HepG2 (cell line): ENCODE data around the gene FKBP1B. TPM values are rescaled to one million over a fixed set of nuclear protein-coding genes. Genes with fewer than 3 reads are reported as not detected.

Experiments used
- AGO1 ChIP-seq: fragments of 200-400 bp; formaldehyde crosslinking; IDR thresholded peaks from 2 replicates; pipeline ENCODE4 v1.6.1; 2017; ENCODE audit warnings: mild to moderate bottlenecking, low read depth, low read length, moderate library complexity; ENCODE audit not compliant: poor library complexity, severe bottlenecking
- AGO2 ChIP-seq: fragments of 200-400 bp; formaldehyde crosslinking; optimal IDR thresholded peaks from 2 replicates; pipeline ENCODE3; 2017; ENCODE audit warnings: mild to moderate bottlenecking, low read depth, low read length, moderate library complexity
- DMAP1 ChIP-seq: IDR thresholded peaks from 2 replicates; pipeline ENCODE4 v1.6.1; 2016
- ELF3 ChIP-seq: IDR thresholded peaks from 2 replicates; pipeline ENCODE4 v1.6.1; 2016; ENCODE audit warnings: missing genetic modification reagents, missing compliant biosample characterization
- GABPA ChIP-seq, 2 experiments: IDR thresholded peaks; 2 replicates each; pipeline ENCODE4 v1.6.1; 2011 to 2016; ENCODE audit warnings: low read depth in 2 of 2, low read length in 1 of 2, missing biosample characterization in 1 of 2, missing genetic modification characterization in 1 of 2
- HNRNPK ChIP-seq: fragments of 200-400 bp; formaldehyde crosslinking; IDR thresholded peaks from 2 replicates; pipeline ENCODE4 v1.6.1; 2018; ENCODE audit warnings: low read length, low read depth, moderate library complexity, mild to moderate bottlenecking; ENCODE audit not compliant: poor library complexity, severe bottlenecking
- RBM39 ChIP-seq: fragments of 200-400 bp; formaldehyde crosslinking; IDR thresholded peaks from one replicate; pipeline ENCODE4 v1.6.1; 2018; ENCODE audit warnings: antibody characterized with exemption, mild to moderate bottlenecking, low read depth, low read length; ENCODE audit not compliant: poor library complexity, severe bottlenecking
- SAP130 ChIP-seq: IDR thresholded peaks from 2 replicates; pipeline ENCODE4 v1.6.1; 2016; ENCODE audit warnings: low read depth
- SOX6 ChIP-seq, 2 experiments: fragments of 450-650 bp in 1 of 2; sonication (generic) in 1 of 2; formaldehyde crosslinking in 1 of 2; IDR thresholded peaks; 2 replicates each; pipeline versions ENCODE4 v1.4.0 to v1.6.1; 2017 to 2020; ENCODE audit warnings: antibody characterized with exemption in 1 of 2, mild to moderate bottlenecking in 1 of 2, missing genetic modification reagents in 1 of 2
- SPEN ChIP-seq: sonication (generic); formaldehyde crosslinking; IDR thresholded peaks from 2 replicates; pipeline ENCODE4 v1.5.1; 2020; ENCODE audit warnings: low read depth, mild to moderate bottlenecking, missing genetic modification reagents
- ZNF569 ChIP-seq: sonication (generic); formaldehyde crosslinking; IDR thresholded peaks from 2 replicates; pipeline ENCODE4 v1.5.0; 2020; ENCODE audit warnings: mild to moderate bottlenecking, missing genetic modification reagents, moderate library complexity, borderline replicate concordance
- ZNF607 ChIP-seq: sonication (generic); formaldehyde crosslinking; IDR thresholded peaks from 2 replicates; pipeline ENCODE4 v1.5.1; 2020; ENCODE audit warnings: missing genetic modification reagents, mild to moderate bottlenecking, borderline replicate concordance
- polyA plus RNA-seq, 8 experiments: library from polyadenylated mRNA; depleted of rRNA in 3 of 8; stranded (reverse) in 7 of 8; unstranded in 1 of 8; fragments of >200 nt; fragmentation: Illumina TruSeq in 4 of 8; extraction: Trizol in 4 of 8; gene quantifications; 2 replicates each; pipeline versions ENCODE4 v1.2.1 to v1.2.3, GENCODE V29; 2011 to 2016; ENCODE audit warnings: low read depth in 4 of 8, missing spikeins in 1 of 8, mixed read lengths in 1 of 8; ENCODE audit not compliant: insufficient read depth in 1 of 8
- total RNA-seq, 5 experiments: library from RNA; depleted of rRNA; stranded (reverse); fragments of >200 nt; fragmentation: Illumina TruSeq; extraction: Trizol; gene quantifications; 2 replicates each; pipeline ENCODE4 v1.2.3, GENCODE V29; 2016; ENCODE audit warnings: low read depth in 1 of 5
- TF ChIP-seq, protein P1 (sequence below): sonication (generic); formaldehyde crosslinking; IDR thresholded peaks from 2 replicates; pipeline ENCODE4 v1.5.0; 2020; ENCODE audit warnings: mild to moderate bottlenecking, missing genetic modification reagents
- TF ChIP-seq, protein P2 (sequence below): sonication (generic); formaldehyde crosslinking; IDR thresholded peaks from 2 replicates; pipeline ENCODE4 v1.8.0; 2022; ENCODE audit warnings: missing genetic modification reagents, mild to moderate bottlenecking, inconsistent platforms, borderline replicate concordance
- TF ChIP-seq, protein P3 (sequence below): sonication (generic); formaldehyde crosslinking; IDR thresholded peaks from 2 replicates; pipeline ENCODE4 v1.5.0; 2020; ENCODE audit warnings: mild to moderate bottlenecking, missing genetic modification reagents

Gene FKBP1B
- total and polyA plus RNA-seq, 2 of the 13 experiments (the other 11 are each of a cell fraction or from before 2014, with no cell fraction given): 35.2 to 96.3 TPM

DNA sequence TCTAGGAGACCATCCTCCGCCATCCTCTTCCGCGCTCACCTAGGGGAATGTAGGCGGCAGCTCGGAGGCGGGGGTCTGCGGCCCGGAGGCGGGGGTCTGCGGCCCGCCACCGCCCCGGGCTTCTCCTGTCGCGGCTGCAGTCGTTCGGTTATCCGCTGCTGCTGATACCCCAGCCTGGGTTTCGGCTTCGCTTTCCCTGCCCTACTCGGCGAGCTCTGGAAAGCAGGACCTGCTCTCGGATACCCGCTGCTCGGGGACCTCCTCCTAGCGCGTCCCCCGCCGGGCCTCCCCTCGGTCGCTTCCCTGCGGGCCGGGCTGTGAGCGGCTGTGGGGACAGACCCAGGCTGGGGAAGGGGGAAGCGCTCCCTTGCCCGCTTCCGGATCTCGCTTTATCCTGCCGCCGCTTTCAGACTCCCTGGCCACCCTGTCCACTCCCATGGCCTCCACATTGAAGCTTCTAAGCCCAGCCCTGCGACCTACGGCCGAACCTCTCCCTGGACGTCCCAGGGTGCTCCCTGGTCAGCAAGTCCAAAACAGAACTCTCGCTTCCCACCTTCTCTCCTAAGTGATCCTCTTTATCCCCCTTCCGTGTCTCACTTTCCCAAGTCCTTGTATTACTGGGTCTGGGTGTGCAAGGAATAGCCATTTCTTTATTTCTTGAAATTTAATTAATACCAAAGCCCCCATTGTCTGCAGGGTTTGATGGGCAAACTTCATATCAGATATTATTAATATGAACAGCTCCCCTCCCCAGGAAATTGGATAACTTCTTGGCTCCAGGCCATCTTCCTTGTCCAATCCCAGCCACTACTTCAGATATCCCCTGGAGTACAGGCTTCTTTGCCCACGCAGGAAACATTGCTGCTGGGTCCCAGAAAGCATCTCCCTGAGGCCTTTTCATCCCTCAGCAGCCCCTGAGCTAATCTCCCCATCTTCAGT, 769 bp downstream of the FKBP1B start (continued):
- peak; percentile 22 for TF ChIP-seq HNRNPK
- TF ChIP-seq, protein P1, sequence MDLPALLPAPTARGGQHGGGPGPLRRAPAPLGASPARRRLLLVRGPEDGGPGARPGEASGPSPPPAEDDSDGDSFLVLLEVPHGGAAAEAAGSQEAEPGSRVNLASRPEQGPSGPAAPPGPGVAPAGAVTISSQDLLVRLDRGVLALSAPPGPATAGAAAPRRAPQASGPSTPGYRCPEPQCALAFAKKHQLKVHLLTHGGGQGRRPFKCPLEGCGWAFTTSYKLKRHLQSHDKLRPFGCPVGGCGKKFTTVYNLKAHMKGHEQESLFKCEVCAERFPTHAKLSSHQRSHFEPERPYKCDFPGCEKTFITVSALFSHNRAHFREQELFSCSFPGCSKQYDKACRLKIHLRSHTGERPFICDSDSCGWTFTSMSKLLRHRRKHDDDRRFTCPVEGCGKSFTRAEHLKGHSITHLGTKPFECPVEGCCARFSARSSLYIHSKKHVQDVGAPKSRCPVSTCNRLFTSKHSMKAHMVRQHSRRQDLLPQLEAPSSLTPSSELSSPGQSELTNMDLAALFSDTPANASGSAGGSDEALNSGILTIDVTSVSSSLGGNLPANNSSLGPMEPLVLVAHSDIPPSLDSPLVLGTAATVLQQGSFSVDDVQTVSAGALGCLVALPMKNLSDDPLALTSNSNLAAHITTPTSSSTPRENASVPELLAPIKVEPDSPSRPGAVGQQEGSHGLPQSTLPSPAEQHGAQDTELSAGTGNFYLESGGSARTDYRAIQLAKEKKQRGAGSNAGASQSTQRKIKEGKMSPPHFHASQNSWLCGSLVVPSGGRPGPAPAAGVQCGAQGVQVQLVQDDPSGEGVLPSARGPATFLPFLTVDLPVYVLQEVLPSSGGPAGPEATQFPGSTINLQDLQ: peak; percentile 89
- TF ChIP-seq SOX6 (IDR thresholded peaks at IDR 0.05): no peak
- TF ChIP-seq SOX6 (CRISPR knock-in tag; IDR thresholded peaks at IDR 0.05): peak; percentile 37
- no peak for TF ChIP-seq GABPA (IDR thresholded peaks at IDR 0.05; ENCODE audit: low read depth, low read length)
- TF ChIP-seq GABPA (CRISPR knock-in tag; IDR thresholded peaks at IDR 0.05; ENCODE audit: low read depth): peak; percentile 34
- peak; percentile 85 for TF ChIP-seq RBM39
- peak; percentile 9; the same call in 1 of the 2 replicates for TF ChIP-seq DMAP1
- TF ChIP-seq AGO2: peak; percentile 83
- TF ChIP-seq ELF3 (CRISPR knock-in tag): no peak
- TF ChIP-seq ZNF569 (CRISPR knock-in tag): 0 out of 2 replicates have a peak, but pooled peaks have one; percentile 52
- TF ChIP-seq, protein P2, sequence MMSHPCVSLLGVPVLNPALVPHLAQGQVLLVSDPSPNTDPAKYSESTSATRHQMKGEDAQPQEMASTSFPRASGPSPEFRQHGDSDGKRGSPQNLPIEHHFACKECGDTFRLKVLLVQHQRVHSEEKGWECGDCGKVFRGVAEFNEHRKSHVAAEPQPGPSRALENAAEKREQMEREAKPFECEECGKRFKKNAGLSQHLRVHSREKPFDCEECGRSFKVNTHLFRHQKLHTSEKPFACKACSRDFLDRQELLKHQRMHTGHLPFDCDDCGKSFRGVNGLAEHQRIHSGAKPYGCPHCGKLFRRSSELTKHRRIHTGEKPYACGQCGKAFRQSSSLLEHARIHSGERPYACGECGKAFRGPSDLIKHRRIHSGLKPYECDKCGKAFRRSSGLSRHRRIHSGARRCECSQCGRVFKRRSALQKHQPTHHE: 0 out of 2 replicates have a peak, but pooled peaks have one; percentile 12
- TF ChIP-seq AGO1: peak; percentile 91
- TF ChIP-seq SAP130: no peak
- TF ChIP-seq, protein P3, sequence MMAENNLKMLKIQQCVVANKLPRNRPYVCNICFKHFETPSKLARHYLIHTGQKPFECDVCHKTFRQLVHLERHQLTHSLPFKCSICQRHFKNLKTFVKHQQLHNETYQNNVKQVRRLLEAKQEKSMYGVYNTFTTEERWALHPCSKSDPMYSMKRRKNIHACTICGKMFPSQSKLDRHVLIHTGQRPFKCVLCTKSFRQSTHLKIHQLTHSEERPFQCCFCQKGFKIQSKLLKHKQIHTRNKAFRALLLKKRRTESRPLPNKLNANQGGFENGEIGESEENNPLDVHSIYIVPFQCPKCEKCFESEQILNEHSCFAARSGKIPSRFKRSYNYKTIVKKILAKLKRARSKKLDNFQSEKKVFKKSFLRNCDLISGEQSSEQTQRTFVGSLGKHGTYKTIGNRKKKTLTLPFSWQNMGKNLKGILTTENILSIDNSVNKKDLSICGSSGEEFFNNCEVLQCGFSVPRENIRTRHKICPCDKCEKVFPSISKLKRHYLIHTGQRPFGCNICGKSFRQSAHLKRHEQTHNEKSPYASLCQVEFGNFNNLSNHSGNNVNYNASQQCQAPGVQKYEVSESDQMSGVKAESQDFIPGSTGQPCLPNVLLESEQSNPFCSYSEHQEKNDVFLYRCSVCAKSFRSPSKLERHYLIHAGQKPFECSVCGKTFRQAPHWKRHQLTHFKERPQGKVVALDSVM (CRISPR knock-in tag): peak; percentile 51; the same call in 1 of the 2 replicates
- no peak for TF ChIP-seq ZNF607
- no peak for TF ChIP-seq SPEN (CRISPR knock-in tag)
